Trophoblast cell (in vitro differentiated cells and primary cell): ENCODE results near the gene PDIA6.

ENCODE experiments used
- DNase-seq, 2 donors: peaks; one replicate each; pipeline ENCODE4 v3.0.0-alpha.2; 2016
- H2AFZ ChIP-seq: 2 replicates; pipeline ENCODE4 v1.6.1; 2013; ENCODE audit warnings: low read length, moderate library complexity, mild to moderate bottlenecking; ENCODE audit not compliant: insufficient read depth, poor library complexity
- H2AK5ac ChIP-seq: 2 replicates; pipeline ENCODE4 v1.6.1; 2013; ENCODE audit warnings: mild to moderate bottlenecking, low read length
- H2BK120ac ChIP-seq: 2 replicates; pipeline ENCODE4 v1.6.1; 2013; ENCODE audit warnings: low read length, mild to moderate bottlenecking, moderate library complexity; ENCODE audit not compliant: insufficient read depth, poor library complexity
- H2BK12ac ChIP-seq: 2 replicates; pipeline ENCODE4 v1.6.1; 2013; ENCODE audit warnings: mild to moderate bottlenecking, low read length, moderate library complexity
- H2BK5ac ChIP-seq: 2 replicates; pipeline ENCODE4 v1.6.1; 2013; ENCODE audit warnings: low read length, low read depth, moderate library complexity, mild to moderate bottlenecking; ENCODE audit not compliant: poor library complexity
- H3K14ac ChIP-seq: 2 replicates; pipeline ENCODE4 v1.6.1; 2013; ENCODE audit warnings: mild to moderate bottlenecking, low read length
- H3K18ac ChIP-seq: 2 replicates; pipeline ENCODE4 v1.6.1; 2013; ENCODE audit warnings: mild to moderate bottlenecking, low read length
- H3K23ac ChIP-seq: 2 replicates; pipeline ENCODE4 v1.6.1; 2013; ENCODE audit warnings: low read length
- H3K27ac ChIP-seq: 2 replicates; pipeline ENCODE4 v1.5.1; 2013; ENCODE audit warnings: low read depth, mild to moderate bottlenecking, inconsistent platforms, low read length, moderate library complexity
- H3K27me3 ChIP-seq: 2 replicates; pipeline ENCODE4 v1.6.1; 2013; ENCODE audit warnings: inconsistent platforms, mild to moderate bottlenecking, low read length, moderate library complexity; ENCODE audit not compliant: insufficient read depth
- H3K36me3 ChIP-seq, 2 experiments: 1 replicate in 1 of 2; 2 replicates in 1 of 2; pipeline ENCODE4 v1.6.1; 2013; ENCODE audit warnings: low read length in 2 of 2, mild to moderate bottlenecking in 2 of 2, moderate library complexity in 1 of 2; ENCODE audit not compliant: insufficient read depth in 2 of 2, control insufficient read depth in 1 of 2
- H3K4ac ChIP-seq: 2 replicates; pipeline ENCODE4 v1.6.1; 2013; ENCODE audit warnings: low read depth, mild to moderate bottlenecking, low read length, moderate library complexity
- H3K4me1 ChIP-seq, 2 experiments: 1 replicate in 1 of 2; 2 replicates in 1 of 2; pipeline ENCODE4 v1.6.1; 2013; ENCODE audit warnings: low read length in 2 of 2, mild to moderate bottlenecking in 2 of 2, moderate library complexity in 1 of 2; ENCODE audit not compliant: insufficient read depth in 2 of 2, control insufficient read depth in 1 of 2
- H3K4me2 ChIP-seq: 2 replicates; pipeline ENCODE4 v1.6.1; 2013; ENCODE audit warnings: inconsistent platforms, mild to moderate bottlenecking, low read length, moderate library complexity
- H3K4me3 ChIP-seq: 2 replicates; pipeline ENCODE4 v1.5.1; 2013; ENCODE audit warnings: mild to moderate bottlenecking, low read depth, low read length, inconsistent platforms
- H3K79me1 ChIP-seq: one replicate; pipeline ENCODE4 v1.6.1; 2013; ENCODE audit warnings: low read length
- H3K79me2 ChIP-seq: 2 replicates; pipeline ENCODE4 v1.6.1; 2013; ENCODE audit warnings: low read length, mild to moderate bottlenecking; ENCODE audit not compliant: control insufficient read depth, insufficient read depth, poor library complexity
- H3K9ac ChIP-seq: 2 replicates; pipeline ENCODE4 v1.6.1; 2013; ENCODE audit warnings: mild to moderate bottlenecking, low read length
- H3K9me3 ChIP-seq: 2 replicates; pipeline ENCODE4 v1.6.1; 2013; ENCODE audit warnings: low read depth, mild to moderate bottlenecking, control low read depth, inconsistent platforms, low read length; ENCODE audit not compliant: insufficient read depth
- H4K12ac ChIP-seq: 2 replicates; pipeline ENCODE4 v1.6.1; 2013; ENCODE audit warnings: low read depth, mild to moderate bottlenecking, low read length, moderate library complexity
- H4K8ac ChIP-seq: 2 replicates; pipeline ENCODE4 v1.6.1; 2013; ENCODE audit warnings: low read depth, mild to moderate bottlenecking, low read length, moderate library complexity
- H4K91ac ChIP-seq: one replicate; pipeline ENCODE4 v1.6.1; 2013; ENCODE audit warnings: low read depth, mild to moderate bottlenecking, low read length, moderate library complexity
- WGBS: extraction: QIAGEN DNeasy Blood & Tissue Kit; methylation state at CpG from one replicate; pipeline ENCODE4 v1.1.7; 2013; ENCODE audit warnings: missing lambda C conversion rate; ENCODE audit not compliant: insufficient read length, insufficient coverage; ENCODE audit errors: extremely low coverage; 5-methylcytosine and 5-hydroxymethylcytosine counted together

PDIA6 gene

GRCh38 chr2:10831400-10831985, 18.9 kb upstream of the PDIA6 start:
- Histone ChIP-seq H3K9ac (no peak overlapping the region), H2AK5ac (no peak overlapping the region), H3K36me3 (no peaks in the 10 kb centered on the region), H2BK12ac (no peak overlapping the region), H3K27me3 (no peaks in the 10 kb centered on the region), H3K27ac (no peak overlapping the region), H3K79me1 (no peaks in the 10 kb centered on the region), H3K18ac (no peak overlapping the region), H4K8ac (no peak overlapping the region), H3K4me3 (no peak overlapping the region), H2AFZ (no peak overlapping the region), H4K12ac (no peak overlapping the region), H3K4me1 (peaks cover 0 to 3% of the 10 kb centered on the region in 2 experiments), H3K79me2 (no peaks in the 10 kb centered on the region), H2BK5ac (no peak overlapping the region), H3K14ac (no peak overlapping the region), H3K4me2 (no peak overlapping the region), H2BK120ac (no peak overlapping the region), H3K23ac (no peak overlapping the region), H4K91ac (no peak overlapping the region), H3K9me3 (peaks cover 2% of the 10 kb centered on the region), H3K4ac (no peak overlapping the region)
- no peak for DNase-seq
- no CpG with 5 or more reads among the region's 16 CpGs for WGBS

- Histone ChIP-seq H3K36me3 (no peaks in the 10 kb centered on the region), H2BK12ac (no peak overlapping the region), H3K9ac (no peak overlapping the region), H3K27me3 (no peaks in the 10 kb centered on the region), H4K8ac (no peak overlapping the region), H2BK120ac (no peak overlapping the region), H2BK5ac (no peak overlapping the region), H3K4ac (no peak overlapping the region), H3K18ac (no peak overlapping the region), H3K79me1 (no peaks in the 10 kb centered on the region), H4K12ac (no peak overlapping the region), H4K91ac (no peak overlapping the region), H3K4me1 (peaks cover 0 to 3% of the 10 kb centered on the region in 2 experiments), H3K4me2 (no peak overlapping the region), H3K9me3 (peaks cover 2% of the 10 kb centered on the region), H3K14ac (no peak overlapping the region), H2AFZ (no peak overlapping the region), H3K79me2 (no peaks in the 10 kb centered on the region), H2AK5ac (no peak overlapping the region), H3K27ac (no peak overlapping the region), H3K4me3 (no peak overlapping the region), H3K23ac (no peak overlapping the region)
- no CpG with 5 or more reads among the region's 30 CpGs for WGBS
- no peak for DNase-seq
Measured at GRCh38 chr2:10830641-10831399, 18.2 kb upstream of the PDIA6 start.

DNA sequence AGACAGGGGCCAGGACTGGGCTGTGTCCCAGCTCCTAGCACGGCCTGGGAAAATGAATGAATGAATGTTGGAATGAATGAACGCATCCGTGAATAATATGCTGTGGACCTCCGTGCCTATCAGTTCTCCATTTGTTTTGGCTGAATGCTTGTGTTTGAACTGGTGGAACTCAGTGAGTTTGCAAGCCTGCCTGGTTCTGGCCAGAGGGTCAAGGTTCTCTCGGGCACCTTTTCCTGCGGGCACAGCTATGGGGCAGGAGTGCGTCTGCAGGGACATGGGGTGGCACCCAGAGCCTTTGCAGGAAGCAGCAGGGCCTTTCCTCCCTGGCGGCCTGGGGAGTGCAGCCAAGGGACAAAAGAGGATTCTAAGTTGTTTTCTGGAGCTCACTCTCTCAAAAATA, 17.6 kb upstream of the PDIA6 start:
- WGBS, result no CpG with 5 or more reads among the region's 8 CpGs
- Histone ChIP-seq H4K8ac (no peak overlapping the region), H3K4me1 (peaks cover 0 to 3% of the 10 kb centered on the region in 2 experiments), H3K9me3 (peaks cover 2% of the 10 kb centered on the region), H3K79me1 (no peaks in the 10 kb centered on the region), H3K4ac (no peak overlapping the region), H3K27me3 (no peaks in the 10 kb centered on the region), H3K23ac (no peak overlapping the region), H2BK120ac (no peak overlapping the region), H2BK5ac (no peak overlapping the region), H2AK5ac (no peak overlapping the region), H3K18ac (no peak overlapping the region), H3K9ac (no peak overlapping the region), H3K79me2 (no peaks in the 10 kb centered on the region), H3K4me3 (no peak overlapping the region), H3K14ac (no peak overlapping the region), H3K4me2 (no peak overlapping the region), H2AFZ (no peak overlapping the region), H2BK12ac (no peak overlapping the region), H3K27ac (no peak overlapping the region), H4K91ac (no peak overlapping the region), H3K36me3 (no peaks in the 10 kb centered on the region), H4K12ac (no peak overlapping the region)
- no peak for DNase-seq

DNA sequence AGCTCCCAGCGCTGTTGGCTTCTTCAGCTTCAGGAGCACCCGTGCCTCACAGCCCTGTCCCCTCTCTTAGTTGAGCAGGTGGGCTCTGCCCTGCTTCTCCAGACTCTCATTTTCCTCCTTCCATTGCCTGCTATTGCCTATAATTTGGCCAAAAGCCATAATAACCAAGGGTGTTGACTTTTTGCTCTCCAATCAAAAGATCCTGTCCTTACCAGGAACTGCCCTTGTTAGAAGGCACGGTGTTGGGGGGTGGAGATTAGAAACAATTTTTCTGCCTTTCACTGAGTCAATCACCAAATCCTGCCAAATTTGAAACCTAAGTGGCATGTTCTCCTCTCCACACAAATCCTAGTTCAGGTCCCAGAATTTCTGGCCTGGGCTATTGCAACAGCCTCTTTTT, 16.7 kb upstream of the PDIA6 start:
- Histone ChIP-seq H2AFZ (no peak overlapping the region), H3K79me2 (no peaks in the 10 kb centered on the region), H3K9me3 (peaks cover 3% of the 10 kb centered on the region), H3K4me1 (peaks cover 0 to 3% of the 10 kb centered on the region in 2 experiments), H2BK5ac (no peak overlapping the region), H3K4me3 (no peak overlapping the region), H3K23ac (no peak overlapping the region), H2AK5ac (no peak overlapping the region), H3K27ac (no peak overlapping the region), H3K79me1 (no peaks in the 10 kb centered on the region), H3K36me3 (no peaks in the 10 kb centered on the region), H4K8ac (no peak overlapping the region), H2BK12ac (no peak overlapping the region), H3K4ac (no peak overlapping the region), H2BK120ac (no peak overlapping the region), H4K91ac (no peak overlapping the region), H3K9ac (no peak overlapping the region), H3K4me2 (no peak overlapping the region), H3K18ac (no peak overlapping the region), H3K14ac (no peak overlapping the region), H4K12ac (no peak overlapping the region), H3K27me3 (no peaks in the 10 kb centered on the region)
- DNase-seq, result no peak
- WGBS, result no CpG with 5 or more reads among the region's 3 CpGs
